Measurements from ENCODE around the gene NUDT5.
A peak's percentile ranks its signal among the peaks of the same experiment; 100 is the strongest.

The NUDT5 gene

DNA sequence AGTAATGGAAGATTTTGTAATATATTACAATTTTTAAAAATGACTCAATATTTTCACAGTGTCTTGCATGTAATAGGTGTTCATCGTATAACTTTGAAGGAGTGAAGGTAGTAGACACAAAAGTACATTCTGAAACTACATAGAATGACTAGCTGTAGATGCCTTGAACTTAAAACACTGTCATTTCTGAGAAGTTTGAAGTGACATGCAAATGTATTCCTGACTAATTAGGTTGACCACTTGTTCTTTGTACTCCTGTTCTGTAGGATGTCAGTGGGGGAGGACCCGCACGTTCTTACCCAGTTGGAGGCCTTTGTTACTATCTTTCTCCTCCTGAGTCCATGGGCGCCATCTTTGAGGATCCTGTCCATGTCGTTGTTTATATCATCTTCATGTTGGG lies 35.0 kb downstream of the NUDT5 start:
- DNase-seq = no peak

DNA sequence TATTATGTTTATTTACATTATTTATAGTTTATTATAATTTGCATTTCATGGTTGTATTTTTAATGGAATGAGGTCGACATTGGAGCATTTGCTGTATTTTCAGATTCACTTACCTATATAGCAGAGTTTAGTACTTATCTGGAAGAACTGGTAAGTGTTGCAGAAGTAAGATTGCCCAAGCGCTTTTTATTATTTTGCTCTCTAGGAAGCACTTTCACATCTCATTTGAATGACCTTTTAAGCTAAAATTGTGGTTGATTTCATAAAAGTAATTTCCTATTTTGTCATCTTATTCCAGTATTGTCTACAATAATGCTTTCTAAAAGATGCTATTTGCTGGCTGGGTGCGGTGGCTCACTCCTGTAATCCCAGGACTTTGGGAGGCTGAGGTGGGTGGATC lies 37.6 kb downstream of the NUDT5 start:
- no peak for DNase-seq

DNA sequence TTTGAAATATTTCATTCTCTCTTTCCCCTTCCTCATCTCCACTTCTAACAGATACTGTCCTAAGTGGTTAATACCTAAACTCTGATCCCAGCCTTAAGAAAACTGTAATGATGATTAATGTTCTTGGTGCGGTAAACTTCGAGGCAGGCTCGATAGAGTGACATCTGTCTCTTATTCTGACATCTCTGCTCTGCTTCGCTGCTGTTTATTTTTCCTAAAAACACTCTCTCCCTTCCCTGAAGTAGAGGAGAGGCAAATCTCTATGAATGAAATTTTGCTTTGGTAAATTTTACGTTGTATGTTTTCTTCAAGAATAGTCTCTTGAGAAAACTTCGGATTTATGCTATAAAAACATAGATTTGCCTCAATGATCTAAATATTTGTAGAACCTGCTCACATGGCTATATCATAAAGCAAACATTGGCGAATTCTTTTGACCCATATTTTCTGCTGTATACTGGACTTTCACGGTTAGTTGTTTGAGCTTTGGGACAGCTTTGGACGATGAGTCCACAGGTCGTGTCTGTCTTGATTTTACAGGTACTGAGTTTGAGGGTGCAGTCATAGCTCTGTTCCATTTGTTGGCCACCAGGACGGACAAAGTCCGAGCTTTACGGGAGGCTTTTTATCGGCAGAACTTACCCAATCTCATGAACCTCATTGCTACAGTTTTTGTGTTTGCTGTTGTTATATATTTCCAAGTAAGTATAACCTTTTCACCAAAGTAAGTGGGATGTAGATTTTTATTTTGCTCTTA lies 39.1 kb downstream of the NUDT5 start:
- no peak for DNase-seq

DNA sequence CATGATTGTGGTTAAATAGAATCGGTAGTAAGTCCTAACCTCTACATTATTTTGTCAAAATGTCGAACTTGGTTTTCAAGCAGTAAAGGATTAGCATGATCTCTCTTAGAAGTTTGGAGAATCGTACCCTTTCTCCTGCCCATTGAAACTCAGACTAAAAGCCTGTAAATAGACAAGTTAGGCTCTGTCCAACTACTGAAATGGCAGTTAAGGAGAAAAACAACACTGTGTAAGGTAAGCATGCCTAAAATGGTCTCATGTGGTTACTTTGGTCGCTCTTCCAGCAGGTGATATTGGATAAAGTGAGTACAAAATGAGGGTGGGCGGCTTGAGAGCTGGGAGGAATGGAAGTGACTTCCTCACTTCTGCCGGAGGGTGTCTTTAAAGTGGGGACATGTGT lies 41.2 kb downstream of the NUDT5 start:
- no peak for DNase-seq

DNA sequence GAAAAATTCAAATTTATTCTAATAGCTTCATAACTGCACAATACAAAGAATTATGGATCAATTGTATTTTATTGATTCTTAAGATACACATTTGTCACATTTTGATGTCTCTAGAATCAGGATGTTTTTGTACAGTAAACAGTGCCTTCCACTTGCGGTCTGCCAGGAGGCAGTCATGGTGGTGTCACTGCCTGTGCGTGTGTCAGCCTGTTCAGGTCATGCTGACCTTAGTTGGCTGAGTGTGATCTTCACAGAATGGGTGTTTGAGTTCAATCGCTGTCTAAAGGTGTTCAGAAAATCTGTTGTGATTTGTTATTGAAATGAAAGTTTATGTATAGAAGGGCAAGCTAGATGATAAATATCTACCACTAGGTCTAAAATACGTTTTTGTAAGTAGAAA lies 45.5 kb downstream of the NUDT5 start:
- DNase-seq = no peak

DNA sequence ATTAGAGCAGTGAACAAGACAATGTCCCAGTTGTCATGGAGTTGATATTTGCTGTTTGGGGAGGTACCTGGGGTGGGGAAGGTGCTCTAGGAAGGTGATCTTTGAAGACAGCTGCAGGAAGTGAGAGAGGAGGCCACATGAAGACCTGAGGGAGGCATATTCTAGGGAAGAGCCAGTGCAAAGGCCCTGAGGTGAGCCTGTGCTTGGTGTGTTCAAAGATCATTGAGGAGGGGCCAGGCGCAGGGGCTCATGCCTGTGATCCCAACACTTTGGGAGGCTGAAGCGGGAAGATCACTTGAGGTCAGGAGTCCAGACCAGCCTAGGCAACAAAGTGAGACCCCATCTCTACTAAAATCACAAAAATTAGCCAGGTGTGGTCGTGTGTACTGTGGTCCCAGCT lies 51.2 kb downstream of the NUDT5 start:
- no peak for DNase-seq

DNA sequence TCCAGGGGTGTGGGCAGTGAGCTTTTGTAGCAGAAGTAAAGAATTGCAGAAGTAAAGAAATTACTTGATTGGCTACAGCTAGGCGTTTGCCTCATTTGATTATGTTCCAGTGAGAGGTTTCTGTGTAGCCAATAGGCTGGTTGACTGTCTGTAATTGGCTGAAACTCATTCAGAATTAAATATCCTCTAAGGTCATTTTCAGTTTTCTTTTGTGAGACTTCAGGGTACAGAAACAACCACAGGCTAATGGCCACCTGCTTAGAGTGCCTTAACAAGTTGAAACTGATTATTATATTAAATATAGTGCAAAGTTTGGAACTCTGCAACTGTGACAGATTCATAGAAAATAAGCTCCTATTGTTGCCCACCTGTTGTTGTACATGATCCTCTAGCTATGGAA lies 55.7 kb downstream of the NUDT5 start:
- DNase-seq = no peak

DNA sequence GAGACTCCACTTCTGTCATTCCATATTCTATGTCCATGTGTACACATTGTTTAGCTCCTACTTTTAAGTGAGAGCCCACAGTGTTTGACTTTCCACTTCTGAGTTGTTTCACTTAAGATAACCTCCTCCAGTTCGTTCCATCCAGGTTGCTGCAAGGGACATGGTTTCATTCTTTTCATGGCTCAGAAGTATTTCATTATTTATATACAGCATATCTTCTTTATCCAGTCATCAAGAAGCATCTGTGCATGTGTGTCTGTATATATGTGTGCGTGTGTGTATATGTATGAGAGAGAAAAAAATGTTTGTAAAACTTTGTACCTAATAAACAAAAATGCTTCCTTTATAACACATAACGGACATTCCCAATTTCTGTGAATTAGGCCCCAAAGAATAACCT lies 60.1 kb downstream of the NUDT5 start:
- no peak for DNase-seq

DNA sequence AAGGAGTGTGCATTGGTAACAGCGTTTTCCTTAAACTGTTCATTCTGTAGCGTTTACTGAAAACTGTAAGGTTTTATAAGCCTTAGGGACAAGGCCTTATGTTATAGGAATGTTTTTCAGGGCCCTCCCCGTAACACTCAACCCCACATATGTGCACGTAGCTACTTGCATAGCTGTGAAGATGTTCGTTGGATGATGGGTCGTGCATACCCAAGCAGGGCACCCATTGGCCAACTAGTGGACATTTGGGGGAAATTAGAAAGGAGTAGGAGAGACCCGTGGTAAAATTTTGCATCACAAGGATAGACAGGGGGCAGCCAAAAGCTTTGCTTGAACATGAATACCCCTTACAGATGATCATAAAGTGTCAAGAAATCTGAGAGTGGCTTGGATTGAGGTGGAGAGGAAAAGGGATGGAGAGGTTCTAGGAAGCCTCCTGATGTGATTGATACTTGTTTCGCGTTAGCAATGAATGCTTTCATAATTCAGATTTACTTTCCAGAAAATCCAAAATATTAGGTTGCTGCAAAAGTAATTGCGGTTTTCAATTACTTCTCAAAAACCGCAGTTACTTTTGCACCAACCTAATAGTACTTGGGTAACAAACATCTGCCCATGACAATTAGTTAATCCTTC lies 65.3 kb downstream of the NUDT5 start:
- DNase-seq = no peak

DNA sequence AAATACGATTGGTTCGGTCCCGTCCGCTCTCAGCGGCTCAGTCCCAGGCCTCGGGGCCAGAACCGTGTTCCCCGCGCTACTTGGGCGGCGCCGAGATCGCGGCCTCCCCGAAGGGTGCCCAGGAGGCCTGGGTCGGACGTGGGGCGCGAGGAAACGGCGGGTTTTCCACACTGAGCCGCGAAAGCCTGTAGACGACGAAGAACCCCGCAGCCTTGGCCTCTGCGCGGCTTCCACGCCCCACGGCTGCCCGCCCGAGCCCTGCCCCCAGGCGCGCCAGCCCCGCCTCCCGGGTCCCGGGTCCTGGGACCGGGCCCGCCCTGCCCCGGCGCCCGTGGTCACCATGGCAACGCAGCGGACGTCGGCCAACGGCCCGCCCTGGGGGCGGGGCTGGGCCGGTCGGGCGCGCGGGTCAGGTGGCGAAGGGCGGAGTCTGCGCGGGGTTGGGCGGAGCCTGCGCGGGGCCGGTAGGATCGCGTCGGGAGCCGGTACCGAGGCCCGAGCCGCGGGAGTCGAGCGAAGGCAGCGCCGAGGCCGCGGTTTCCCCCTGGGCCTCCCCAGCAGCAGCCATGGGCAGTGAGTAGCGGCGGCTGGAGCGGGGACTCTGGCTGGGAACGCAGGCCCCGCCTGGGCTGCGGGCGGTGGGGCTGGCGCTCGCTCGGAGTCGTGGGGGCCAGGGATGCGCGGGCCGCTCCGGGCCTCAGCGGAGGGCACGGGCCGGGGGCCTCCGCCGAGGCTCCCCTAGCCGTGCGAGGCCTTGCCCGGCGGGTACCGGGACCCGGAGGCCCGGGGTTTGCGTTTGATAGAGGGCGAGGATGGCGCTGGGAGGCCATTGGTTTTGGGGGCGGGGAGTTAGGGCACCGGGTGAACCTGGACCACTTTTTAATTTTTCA lies 66.2 kb downstream of the NUDT5 start, which contains the start of gene SEC61A2:
TSS of gene SEC61A2 (plus strand) at position 456 of the 890 bp plus-strand sequence. CDS start at position 567, 111 bp downstream.
- DNase-seq = peak; percentile 91

DNA sequence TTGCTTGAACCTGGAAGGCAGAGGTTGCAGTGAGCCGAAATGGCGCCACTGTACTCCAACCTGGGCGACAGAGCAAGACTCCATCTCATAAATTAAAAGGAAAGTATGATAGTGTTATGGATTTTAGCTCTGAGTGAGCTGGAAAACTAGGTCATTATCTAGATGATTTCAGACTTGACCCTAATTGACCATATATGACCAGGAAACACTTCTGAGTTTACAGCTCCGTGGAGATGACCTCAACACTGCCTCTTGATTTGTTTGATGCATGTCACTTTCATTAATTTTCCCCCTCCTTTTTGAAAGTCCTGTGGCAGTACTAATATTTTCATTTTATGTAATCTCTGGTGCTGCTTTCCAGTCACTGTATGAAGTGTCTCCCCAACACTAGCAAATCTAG lies 74.0 kb downstream of the NUDT5 start:
- no peak for DNase-seq

Measured in NCI-H774 (cell line).